BLaER1 (cell line): Measurements from ENCODE around the gene BIRC7.

Source experiments
- H3K27ac ChIP-seq: shearing (Covaris generic); formaldehyde crosslinking; 2 replicates; pipeline ENCODE4 v1.8.1; 2022
- H3K27me3 ChIP-seq: shearing (Covaris generic); formaldehyde crosslinking; 2 replicates; pipeline ENCODE4 v1.8.1; 2022
- H3K36me3 ChIP-seq: shearing (Covaris generic); formaldehyde crosslinking; 2 replicates; pipeline ENCODE4 v1.8.1; 2022
- H3K4me1 ChIP-seq: shearing (Covaris generic); formaldehyde crosslinking; 2 replicates; pipeline ENCODE4 v1.8.1; 2022
- H3K4me2 ChIP-seq: shearing (Covaris generic); formaldehyde crosslinking; 2 replicates; pipeline ENCODE4 v1.8.1; 2022
- H3K4me3 ChIP-seq: shearing (Covaris generic); formaldehyde crosslinking; 2 replicates; pipeline ENCODE4 v1.8.1; 2022
- H3K9ac ChIP-seq: shearing (Covaris generic); formaldehyde crosslinking; 2 replicates; pipeline ENCODE4 v1.8.1; 2022
- H3K9me3 ChIP-seq: shearing (Covaris generic); formaldehyde crosslinking; 2 replicates; pipeline ENCODE4 v1.8.1; 2022
- H4K20me1 ChIP-seq: shearing (Covaris generic); formaldehyde crosslinking; 2 replicates; pipeline ENCODE4 v1.8.1; 2022
- Cebpa-rat ChIP-seq: shearing (Covaris generic); IDR thresholded peaks from 2 replicates; pipeline ENCODE4 v1.8.1; 2022

Gene BIRC7

DNA sequence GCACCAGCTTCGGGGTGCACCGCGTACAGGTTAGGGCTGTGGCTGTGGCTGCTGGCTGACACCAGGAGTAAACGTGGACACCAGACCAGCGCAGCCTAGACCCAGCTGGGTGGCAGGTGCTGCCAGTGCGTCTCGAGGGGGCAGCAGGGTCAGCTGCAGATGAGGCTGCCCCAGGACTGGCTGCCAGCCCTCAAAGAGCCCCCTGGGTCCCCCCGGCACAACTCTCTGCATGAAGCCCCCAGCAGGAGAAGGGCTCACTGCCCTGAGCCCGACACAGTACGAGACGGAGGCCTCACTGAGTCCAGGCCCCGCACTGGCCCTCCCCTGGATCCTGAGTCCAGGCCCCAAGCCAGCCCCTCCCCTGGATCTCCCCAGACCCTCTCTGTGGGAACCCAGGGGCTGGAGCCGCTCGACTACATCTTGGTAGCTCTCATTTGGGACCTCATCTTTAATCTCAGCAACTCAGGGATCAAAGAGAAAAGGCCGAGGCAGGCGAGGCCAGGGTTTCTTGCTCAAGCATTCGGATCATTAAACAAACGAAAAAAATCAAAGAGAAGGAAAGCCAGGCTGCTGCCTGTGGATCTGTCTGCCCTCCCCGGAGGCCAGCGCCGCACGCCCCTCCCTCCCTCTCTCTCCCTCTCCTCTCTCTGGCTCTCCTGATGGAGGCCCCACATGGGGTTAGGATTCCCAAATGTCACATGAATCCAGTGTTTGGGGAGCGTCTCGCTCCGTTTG, 25.5 kb downstream of the BIRC7 start:
- TF ChIP-seq Cebpa-rat: no peak
- H3K9ac ChIP-seq: peak overlapping the region; percentile 20
- H3K4me2 ChIP-seq: peak overlapping the region; percentile 86
- H3K4me1 ChIP-seq: peaks cover 68% of the 10 kb centered on the region
- H3K27ac ChIP-seq: peak overlapping the region; percentile 45
- H3K4me3 ChIP-seq: peak overlapping the region; percentile 23; the same call in 1 of the 2 replicates
- H4K20me1 ChIP-seq: peaks cover 37% of the 10 kb centered on the region
- H3K27me3 ChIP-seq: peaks cover 9% of the 10 kb centered on the region
- H3K9me3 ChIP-seq: no peaks in the 10 kb centered on the region
- no peaks in the 10 kb centered on the region for H3K36me3 ChIP-seq

DNA sequence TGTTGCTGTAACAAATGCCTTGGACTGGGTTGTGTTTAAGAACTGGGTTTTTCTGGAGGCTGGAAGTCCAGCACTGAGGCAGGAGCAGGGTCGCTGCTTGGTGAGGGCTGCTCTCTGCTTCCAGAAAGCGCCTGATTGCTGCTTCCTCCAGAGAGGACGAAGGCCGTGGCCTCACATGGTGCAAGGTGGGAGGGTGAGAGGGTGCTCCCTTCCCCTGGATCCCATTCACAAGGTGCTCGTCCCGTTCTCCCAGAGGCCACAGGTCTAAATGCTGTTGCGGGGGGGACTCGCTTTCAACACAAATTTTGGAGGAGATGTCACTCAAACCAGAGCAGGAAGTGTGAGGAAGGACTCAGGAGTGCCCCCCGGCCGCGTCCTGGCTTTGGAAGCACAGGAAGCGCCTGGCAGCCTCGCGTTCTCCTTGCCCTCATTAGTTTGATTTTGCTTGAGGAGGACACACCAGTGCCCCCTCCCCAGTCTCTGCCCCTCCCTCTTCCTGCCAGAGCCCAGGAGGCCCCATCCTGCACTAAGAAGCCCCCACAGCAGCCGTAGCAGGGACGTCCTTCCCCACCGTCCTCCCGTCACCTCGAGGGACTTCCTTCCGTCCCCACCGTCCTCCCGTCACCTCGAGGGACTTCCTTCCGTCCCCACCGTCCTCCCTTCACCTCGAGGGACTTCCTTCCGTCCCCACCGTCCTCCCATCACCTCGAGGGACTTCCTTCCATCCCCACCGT, 26.3 kb downstream of the BIRC7 start:
- Histone ChIP-seq H3K27ac (peak overlapping the region; percentile 45; the same call in 1 of the 2 replicates), H3K4me2 (peak overlapping the region; percentile 86), H4K20me1 (peaks cover 37% of the 10 kb centered on the region), H3K4me3 (peak overlapping the region; percentile 22; the same call in 1 of the 2 replicates), H3K9me3 (no peaks in the 10 kb centered on the region), H3K9ac (no peak overlapping the region), H3K4me1 (peaks cover 62% of the 10 kb centered on the region), H3K36me3 (no peaks in the 10 kb centered on the region), H3K27me3 (peaks cover 1% of the 10 kb centered on the region; the same call in 1 of the 2 replicates)
- no peak for TF ChIP-seq Cebpa-rat

DNA sequence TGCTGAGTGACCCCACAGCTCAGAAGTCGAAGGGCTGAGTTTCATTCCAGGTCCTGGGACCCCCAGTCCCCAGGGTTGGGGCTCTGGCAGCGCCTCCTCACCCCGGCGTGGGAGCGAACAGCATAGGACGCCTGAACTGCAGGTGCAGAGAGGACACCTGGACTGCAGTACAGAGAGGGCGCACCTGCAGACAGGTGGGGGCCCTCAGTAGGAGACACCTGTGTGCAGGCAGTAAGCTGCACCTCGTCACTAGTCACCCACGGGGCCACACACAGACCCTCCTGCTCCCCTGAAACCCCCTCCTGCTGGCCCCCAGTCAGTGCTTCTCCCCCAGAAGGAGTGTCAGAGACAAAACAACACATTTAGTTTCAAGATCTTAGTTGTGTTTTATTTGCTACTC, 27.1 kb downstream of the BIRC7 start:
- peaks cover 34% of the 10 kb centered on the region for H4K20me1 ChIP-seq
- no peak for TF ChIP-seq Cebpa-rat
- H3K9me3 ChIP-seq: no peaks in the 10 kb centered on the region
- H3K36me3 ChIP-seq: no peaks in the 10 kb centered on the region
- no peak overlapping the region for H3K9ac ChIP-seq
- peak overlapping the region; percentile 86 for H3K4me2 ChIP-seq
- H3K27me3 ChIP-seq: no peaks in the 10 kb centered on the region; the same call in 1 of the 2 replicates
- no peak overlapping the region for H3K27ac ChIP-seq
- peaks cover 62% of the 10 kb centered on the region for H3K4me1 ChIP-seq
- no peak overlapping the region for H3K4me3 ChIP-seq

DNA sequence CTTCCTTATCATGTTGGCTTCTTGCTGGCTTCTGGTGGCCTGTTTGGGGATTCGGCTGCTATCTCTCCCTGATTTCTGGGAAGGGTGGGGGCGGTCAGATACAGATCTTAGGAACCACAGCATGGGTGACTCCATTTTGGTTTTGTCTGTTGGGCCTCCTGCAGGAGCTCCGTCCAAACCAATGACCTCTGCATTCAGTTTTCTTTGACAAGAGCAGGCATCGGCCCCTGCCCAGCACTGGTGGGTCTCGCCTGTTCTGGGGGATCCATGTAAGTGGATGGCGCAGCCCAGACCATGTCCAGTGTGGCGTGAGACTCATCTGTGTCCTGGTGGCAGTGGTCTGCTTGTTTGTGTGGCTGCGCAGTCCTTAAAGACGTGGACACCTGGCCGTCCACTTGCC, 28.3 kb downstream of the BIRC7 start:
- no peaks in the 10 kb centered on the region for H3K36me3 ChIP-seq
- peaks cover 56% of the 10 kb centered on the region for H3K4me1 ChIP-seq
- peaks cover 2% of the 10 kb centered on the region; the same call in 1 of the 2 replicates for H3K27me3 ChIP-seq
- no peak overlapping the region for H3K9ac ChIP-seq
- no peak overlapping the region for H3K27ac ChIP-seq
- H3K4me2 ChIP-seq: no peak overlapping the region
- no peak for TF ChIP-seq Cebpa-rat
- H3K9me3 ChIP-seq: no peaks in the 10 kb centered on the region
- H4K20me1 ChIP-seq: peaks cover 24% of the 10 kb centered on the region
- no peak overlapping the region for H3K4me3 ChIP-seq

- Histone ChIP-seq H3K27me3 (peaks cover 2% of the 10 kb centered on the region; the same call in 1 of the 2 replicates), H3K27ac (no peak overlapping the region), H3K9ac (no peak overlapping the region), H3K4me1 (peaks cover 51% of the 10 kb centered on the region), H4K20me1 (peaks cover 18% of the 10 kb centered on the region), H3K4me2 (no peak overlapping the region), H3K36me3 (no peaks in the 10 kb centered on the region), H3K4me3 (no peak overlapping the region), H3K9me3 (no peaks in the 10 kb centered on the region)
- TF ChIP-seq Cebpa-rat: no peak
Measured at GRCh38 chr20:63264519-63264918, 28.8 kb downstream of the BIRC7 start.

- Histone ChIP-seq H3K36me3 (no peaks in the 10 kb centered on the region), H3K4me1 (peaks cover 36% of the 10 kb centered on the region), H3K4me3 (no peak overlapping the region), H3K9me3 (no peaks in the 10 kb centered on the region), H4K20me1 (peaks cover 4% of the 10 kb centered on the region), H3K27me3 (peaks cover 5% of the 10 kb centered on the region; the same call in 1 of the 2 replicates), H3K9ac (no peak overlapping the region), H3K4me2 (no peak overlapping the region), H3K27ac (no peak overlapping the region)
- no peak for TF ChIP-seq Cebpa-rat
Measured at GRCh38 chr20:63265891-63266515, 30.3 kb downstream of the BIRC7 start.

GRCh38 chr20:63267691-63268090, 32.0 kb downstream of the BIRC7 start:
- Histone ChIP-seq H3K9ac (no peak overlapping the region), H3K27ac (no peak overlapping the region), H3K36me3 (no peaks in the 10 kb centered on the region), H3K4me1 (peaks cover 24% of the 10 kb centered on the region), H4K20me1 (no peaks in the 10 kb centered on the region), H3K4me2 (peak overlapping the region; percentile 51), H3K4me3 (no peak overlapping the region), H3K27me3 (peaks cover 15% of the 10 kb centered on the region; the same call in 1 of the 2 replicates), H3K9me3 (no peaks in the 10 kb centered on the region)
- TF ChIP-seq Cebpa-rat: no peak

DNA sequence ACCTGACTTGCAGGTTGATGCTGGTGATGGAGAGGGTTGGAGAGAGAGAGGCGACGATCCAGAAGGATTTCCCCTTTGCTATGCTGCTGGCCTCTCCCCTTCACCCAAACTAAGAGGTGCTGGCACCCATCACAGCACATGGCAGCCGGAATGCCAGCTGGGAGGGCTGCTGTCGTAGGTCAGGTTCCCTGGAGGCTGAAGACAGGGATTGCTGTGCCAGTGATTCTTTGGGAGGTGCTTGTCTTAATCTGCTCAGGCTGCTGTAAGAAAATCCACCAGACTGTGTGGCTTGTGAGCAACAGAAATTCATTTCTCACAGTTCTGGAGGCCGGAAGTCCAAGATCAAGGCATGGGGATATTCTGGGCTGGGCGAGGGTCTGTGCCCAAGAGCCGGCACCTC, 32.6 kb downstream of the BIRC7 start:
- peak overlapping the region; percentile 51 for H3K4me2 ChIP-seq
- H3K36me3 ChIP-seq: no peaks in the 10 kb centered on the region

GRCh38 chr20:63268671-63269439, 33.1 kb downstream of the BIRC7 start:
- H3K4me3 ChIP-seq: no peak overlapping the region

More for the DNA sequence above, 32.6 kb downstream of the BIRC7 start:
- H3K4me1 ChIP-seq: peaks cover 22% of the 10 kb centered on the region
- TF ChIP-seq Cebpa-rat: no peak
- peaks cover 15% of the 10 kb centered on the region; the same call in 1 of the 2 replicates for H3K27me3 ChIP-seq
- no peak overlapping the region for H3K27ac ChIP-seq
- H3K4me3 ChIP-seq: no peak overlapping the region
- H3K9ac ChIP-seq: no peak overlapping the region
- no peaks in the 10 kb centered on the region for H3K9me3 ChIP-seq
- peaks cover 3% of the 10 kb centered on the region for H4K20me1 ChIP-seq

More at GRCh38 chr20:63268671-63269439, 33.1 kb downstream of the BIRC7 start:
- Histone ChIP-seq H3K9me3 (no peaks in the 10 kb centered on the region), H3K27me3 (peaks cover 15% of the 10 kb centered on the region; the same call in 1 of the 2 replicates), H3K4me1 (peaks cover 28% of the 10 kb centered on the region), H3K27ac (no peak overlapping the region), H4K20me1 (peaks cover 9% of the 10 kb centered on the region), H3K36me3 (no peaks in the 10 kb centered on the region), H3K9ac (no peak overlapping the region), H3K4me2 (peak overlapping the region; percentile 51; the same call in 1 of the 2 replicates)
- TF ChIP-seq Cebpa-rat: no peak
